Neural cell (in vitro differentiated cells): ENCODE results near the gene ARL15. TPM values are rescaled to one million over a fixed set of nuclear protein-coding genes. Genes with fewer than 3 reads are reported as not detected.

Source experiments
- H2AFZ ChIP-seq: fragments of 200-600, 300-800 bp; sonication (generic), shearing (Covaris generic); 2 replicates; pipeline ENCODE4 v1.6.0; 2014; ENCODE audit warnings: low read depth, mild to moderate bottlenecking, antibody characterized with exemption, low read length, moderate library complexity
- H3F3A ChIP-seq: fragments of 200-600 bp; shearing (Covaris generic); 2 replicates; pipeline ENCODE4 v1.6.1; 2016; ENCODE audit warnings: mild to moderate bottlenecking, moderate library complexity, mixed read lengths, antibody characterized with exemption, low read length; ENCODE audit not compliant: insufficient read depth, poor library complexity, severe bottlenecking
- H3K27ac ChIP-seq: fragments of 200-600, 300-800 bp; sonication (generic), shearing (Covaris generic); 2 replicates; pipeline ENCODE4 v1.5.1; 2014; ENCODE audit warnings: mild to moderate bottlenecking, low read length, moderate library complexity
- H3K27me3 ChIP-seq: fragments of 300-800, 200-600 bp; sonication (generic), shearing (Covaris generic); 2 replicates; pipeline ENCODE4 v1.6.0; 2014; ENCODE audit warnings: mild to moderate bottlenecking, low read depth, low read length, moderate library complexity; ENCODE audit not compliant: insufficient read depth
- H3K36me3 ChIP-seq: fragments of 300-800, 200-600 bp; sonication (generic), shearing (Covaris generic); 2 replicates; pipeline ENCODE4 v1.5.1; 2014; ENCODE audit warnings: mild to moderate bottlenecking, antibody characterized with exemption, low read length, moderate library complexity; ENCODE audit not compliant: insufficient read depth
- H3K4me2 ChIP-seq: fragments of 300-800, 200-600 bp; sonication (generic), shearing (Covaris generic); 2 replicates; pipeline ENCODE4 v1.6.0; 2014; ENCODE audit warnings: mild to moderate bottlenecking, low read length
- H3K4me3 ChIP-seq: fragments of 300-800, 200-600 bp; sonication (generic), shearing (Covaris generic); 2 replicates; pipeline ENCODE4 v1.5.1; 2014; ENCODE audit warnings: mild to moderate bottlenecking, low read length, moderate library complexity
- H3K79me2 ChIP-seq: fragments of 200-600 bp; shearing (Covaris generic); replicated peaks from 2 replicates; pipeline ENCODE4 v1.6.0; 2014; ENCODE audit warnings: mild to moderate bottlenecking, low read length, moderate library complexity; ENCODE audit not compliant: insufficient read depth
- H3K9ac ChIP-seq: fragments of 300-800, 200-600 bp; sonication (generic), shearing (Covaris generic); 2 replicates; pipeline ENCODE4 v1.6.1; 2016; ENCODE audit warnings: mild to moderate bottlenecking, low read length, mixed read lengths
- H3K9me2 ChIP-seq: fragments of 200-600 bp; shearing (Covaris generic); 2 replicates; pipeline ENCODE4 v1.6.1; 2016; ENCODE audit warnings: mild to moderate bottlenecking, low read length, mixed read lengths; ENCODE audit not compliant: insufficient read depth
- H3K9me3 ChIP-seq: fragments of 200-600, 300-800 bp; sonication (generic), shearing (Covaris generic); 2 replicates; pipeline ENCODE4 v1.6.1; 2016; ENCODE audit warnings: mild to moderate bottlenecking, mixed run types, low read length, moderate library complexity, mixed read lengths
- H4K20me1 ChIP-seq: fragments of 200-600 bp; shearing (Covaris generic); 2 replicates; pipeline ENCODE4 v1.6.1; 2016; ENCODE audit warnings: mild to moderate bottlenecking, mixed run types; ENCODE audit not compliant: insufficient read depth
- EP300 ChIP-seq: fragments of 450-650 bp; conservative IDR thresholded peaks from 2 replicates; pipeline ENCODE4 v1.6.1; 2014; ENCODE audit warnings: antibody characterized with exemption, mild to moderate bottlenecking, moderate library complexity; ENCODE audit not compliant: poor library complexity, severe bottlenecking
- EZH2 ChIP-seq: fragments of 200-600, 300-800 bp; shearing (Covaris generic), sonication (generic); IDR thresholded peaks from 2 replicates; pipeline ENCODE4 v1.6.1; 2014; ENCODE audit warnings: antibody characterized with exemption, low read length, borderline replicate concordance, mild to moderate bottlenecking; ENCODE audit not compliant: insufficient read depth, poor library complexity, severe bottlenecking
- MXI1 ChIP-seq: fragments of 450-650 bp; conservative IDR thresholded peaks from 2 replicates; pipeline ENCODE4 v1.6.1; 2014; ENCODE audit warnings: antibody characterized with exemption, mild to moderate bottlenecking; ENCODE audit not compliant: poor library complexity, severe bottlenecking
- POLR2AphosphoS5 ChIP-seq: IDR thresholded peaks from 2 replicates; pipeline ENCODE4 v1.6.1; 2012
- RAD21 ChIP-seq: fragments of 450-650 bp; conservative IDR thresholded peaks from 2 replicates; pipeline ENCODE4 v1.6.1; 2014; ENCODE audit warnings: antibody characterized with exemption, mild to moderate bottlenecking, moderate library complexity
- SMC3 ChIP-seq: fragments of 450-650 bp; conservative IDR thresholded peaks from 2 replicates; pipeline ENCODE4 v1.6.1; 2014; ENCODE audit warnings: antibody characterized with exemption, mild to moderate bottlenecking, moderate library complexity; ENCODE audit not compliant: poor library complexity
- TAF1 ChIP-seq: IDR thresholded peaks from 2 replicates; pipeline ENCODE4 v1.6.1; 2012; ENCODE audit warnings: low read depth
- polyA plus RNA-seq: library from polyadenylated mRNA; depleted of rRNA; stranded (reverse); fragments of >200 nt; gene quantifications from 2 replicates; pipeline ENCODE4 v1.2.3, GENCODE V29; 2014
- TF ChIP-seq, protein P1 (sequence below): fragments of 450-650 bp; IDR thresholded peaks from 2 replicates; pipeline ENCODE4 v1.5.1; 2014; ENCODE audit warnings: antibody characterized with exemption, mild to moderate bottlenecking, moderate library complexity; ENCODE audit not compliant: poor library complexity, severe bottlenecking
- TF ChIP-seq, protein P2 (sequence below): IDR thresholded peaks from 2 replicates; pipeline ENCODE4 v1.6.1; 2012; ENCODE audit warnings: borderline replicate concordance

The ARL15 gene
- polyA plus RNA-seq, 1 donor from 2014 or later, result 51.9 TPM

DNA sequence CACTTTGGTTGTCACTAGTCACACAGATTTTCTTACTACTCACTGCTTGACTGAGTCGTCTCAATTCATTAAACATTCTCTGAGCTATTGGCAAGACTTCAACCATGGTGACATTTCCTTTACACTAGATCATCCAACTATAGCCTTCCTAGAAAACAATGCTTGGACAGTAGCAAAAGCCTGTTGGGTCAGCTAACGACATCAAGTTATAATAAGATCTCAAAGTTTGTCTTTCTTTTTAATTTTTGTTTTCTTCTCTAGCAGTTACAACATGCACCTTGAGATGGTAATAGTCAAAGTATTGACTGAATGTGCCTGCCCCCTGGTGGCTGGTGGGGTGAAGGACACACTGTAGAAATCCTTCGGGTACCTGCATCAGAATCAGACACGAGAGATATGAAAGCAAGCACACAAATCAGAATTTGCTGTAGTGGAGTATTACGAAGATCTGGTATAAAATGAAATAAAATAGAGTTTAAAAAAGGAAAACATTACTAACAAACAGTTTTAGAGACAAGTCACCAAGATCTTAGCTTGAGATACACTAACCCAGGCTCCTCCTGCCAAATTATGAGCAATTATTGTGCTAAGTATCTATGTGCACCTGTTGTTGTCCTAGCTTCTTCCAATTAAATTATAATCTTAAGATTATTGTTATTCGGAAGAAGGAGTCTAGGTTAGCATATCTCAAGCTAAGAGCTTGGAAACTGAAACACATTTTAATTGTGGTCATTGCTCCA, 81.2 kb downstream of the ARL15 start:
- H3K79me2 ChIP-seq, result no peaks in the 10 kb centered on the region
- H3K27ac ChIP-seq, result no peak overlapping the region
- H3K27me3 ChIP-seq, result no peaks in the 10 kb centered on the region
- H3F3A ChIP-seq, result no peaks in the 10 kb centered on the region
- no peak overlapping the region for H2AFZ ChIP-seq
- no peak overlapping the region for H3K4me3 ChIP-seq
- H3K36me3 ChIP-seq, result no peaks in the 10 kb centered on the region
- no peaks in the 10 kb centered on the region for H3K9me2 ChIP-seq
- no peaks in the 10 kb centered on the region for H3K9me3 ChIP-seq
- no peak for TF ChIP-seq POLR2AphosphoS5
- TF ChIP-seq EZH2, result no peak
- TF ChIP-seq, protein P1, sequence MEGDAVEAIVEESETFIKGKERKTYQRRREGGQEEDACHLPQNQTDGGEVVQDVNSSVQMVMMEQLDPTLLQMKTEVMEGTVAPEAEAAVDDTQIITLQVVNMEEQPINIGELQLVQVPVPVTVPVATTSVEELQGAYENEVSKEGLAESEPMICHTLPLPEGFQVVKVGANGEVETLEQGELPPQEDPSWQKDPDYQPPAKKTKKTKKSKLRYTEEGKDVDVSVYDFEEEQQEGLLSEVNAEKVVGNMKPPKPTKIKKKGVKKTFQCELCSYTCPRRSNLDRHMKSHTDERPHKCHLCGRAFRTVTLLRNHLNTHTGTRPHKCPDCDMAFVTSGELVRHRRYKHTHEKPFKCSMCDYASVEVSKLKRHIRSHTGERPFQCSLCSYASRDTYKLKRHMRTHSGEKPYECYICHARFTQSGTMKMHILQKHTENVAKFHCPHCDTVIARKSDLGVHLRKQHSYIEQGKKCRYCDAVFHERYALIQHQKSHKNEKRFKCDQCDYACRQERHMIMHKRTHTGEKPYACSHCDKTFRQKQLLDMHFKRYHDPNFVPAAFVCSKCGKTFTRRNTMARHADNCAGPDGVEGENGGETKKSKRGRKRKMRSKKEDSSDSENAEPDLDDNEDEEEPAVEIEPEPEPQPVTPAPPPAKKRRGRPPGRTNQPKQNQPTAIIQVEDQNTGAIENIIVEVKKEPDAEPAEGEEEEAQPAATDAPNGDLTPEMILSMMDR, result peak; percentile 74
- TF ChIP-seq MXI1, result no peak
- TF ChIP-seq RAD21, result peak; percentile 74
- no peak for TF ChIP-seq TAF1
- TF ChIP-seq EP300, result no peak
- TF ChIP-seq, protein P2, sequence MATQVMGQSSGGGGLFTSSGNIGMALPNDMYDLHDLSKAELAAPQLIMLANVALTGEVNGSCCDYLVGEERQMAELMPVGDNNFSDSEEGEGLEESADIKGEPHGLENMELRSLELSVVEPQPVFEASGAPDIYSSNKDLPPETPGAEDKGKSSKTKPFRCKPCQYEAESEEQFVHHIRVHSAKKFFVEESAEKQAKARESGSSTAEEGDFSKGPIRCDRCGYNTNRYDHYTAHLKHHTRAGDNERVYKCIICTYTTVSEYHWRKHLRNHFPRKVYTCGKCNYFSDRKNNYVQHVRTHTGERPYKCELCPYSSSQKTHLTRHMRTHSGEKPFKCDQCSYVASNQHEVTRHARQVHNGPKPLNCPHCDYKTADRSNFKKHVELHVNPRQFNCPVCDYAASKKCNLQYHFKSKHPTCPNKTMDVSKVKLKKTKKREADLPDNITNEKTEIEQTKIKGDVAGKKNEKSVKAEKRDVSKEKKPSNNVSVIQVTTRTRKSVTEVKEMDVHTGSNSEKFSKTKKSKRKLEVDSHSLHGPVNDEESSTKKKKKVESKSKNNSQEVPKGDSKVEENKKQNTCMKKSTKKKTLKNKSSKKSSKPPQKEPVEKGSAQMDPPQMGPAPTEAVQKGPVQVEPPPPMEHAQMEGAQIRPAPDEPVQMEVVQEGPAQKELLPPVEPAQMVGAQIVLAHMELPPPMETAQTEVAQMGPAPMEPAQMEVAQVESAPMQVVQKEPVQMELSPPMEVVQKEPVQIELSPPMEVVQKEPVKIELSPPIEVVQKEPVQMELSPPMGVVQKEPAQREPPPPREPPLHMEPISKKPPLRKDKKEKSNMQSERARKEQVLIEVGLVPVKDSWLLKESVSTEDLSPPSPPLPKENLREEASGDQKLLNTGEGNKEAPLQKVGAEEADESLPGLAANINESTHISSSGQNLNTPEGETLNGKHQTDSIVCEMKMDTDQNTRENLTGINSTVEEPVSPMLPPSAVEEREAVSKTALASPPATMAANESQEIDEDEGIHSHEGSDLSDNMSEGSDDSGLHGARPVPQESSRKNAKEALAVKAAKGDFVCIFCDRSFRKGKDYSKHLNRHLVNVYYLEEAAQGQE, result no peak
- peak; percentile 80 for TF ChIP-seq SMC3
- H3K4me2 ChIP-seq, result no peak overlapping the region
- H4K20me1 ChIP-seq, result no peaks in the 10 kb centered on the region
- no peak overlapping the region for H3K9ac ChIP-seq

DNA sequence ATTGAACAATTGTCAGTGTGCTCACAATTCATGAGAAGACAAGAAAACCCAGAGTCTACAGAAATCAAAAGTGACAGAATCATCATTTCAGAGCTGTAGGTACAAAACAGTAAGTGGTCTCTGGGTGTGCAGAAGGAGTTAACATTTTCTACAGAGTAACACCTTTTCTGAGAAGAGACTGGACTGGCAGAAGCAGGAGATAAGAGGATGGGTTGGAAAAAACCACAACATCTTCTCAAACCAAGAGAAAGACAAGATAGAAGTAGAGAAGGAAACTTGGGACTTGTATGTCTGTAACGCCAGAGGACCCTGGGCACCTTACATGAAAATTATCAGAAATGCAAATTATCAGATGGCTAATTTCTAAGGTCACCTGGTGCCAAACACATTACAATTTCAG, 82.6 kb downstream of the ARL15 start:
- TF ChIP-seq TAF1 (no peak), EZH2 (no peak), POLR2AphosphoS5 (no peak), SMC3 (no peak), MXI1 (no peak), EP300 (no peak), RAD21 (no peak)
- TF ChIP-seq, protein P2, result no peak
- TF ChIP-seq, protein P1, result no peak
- H3K79me2 ChIP-seq, result no peaks in the 10 kb centered on the region
- no peak overlapping the region for H3K27ac ChIP-seq
- H3K27me3 ChIP-seq, result no peaks in the 10 kb centered on the region
- H3F3A ChIP-seq, result no peaks in the 10 kb centered on the region
- H2AFZ ChIP-seq, result no peak overlapping the region
- H3K9ac ChIP-seq, result no peak overlapping the region
- no peaks in the 10 kb centered on the region for H3K36me3 ChIP-seq
- no peak overlapping the region for H3K4me3 ChIP-seq
- H3K4me2 ChIP-seq, result no peak overlapping the region
- H4K20me1 ChIP-seq, result no peaks in the 10 kb centered on the region
- H3K9me2 ChIP-seq, result no peaks in the 10 kb centered on the region
- H3K9me3 ChIP-seq, result no peaks in the 10 kb centered on the region
